Upper lobe of right lung (tissue), 1 donor: ENCODE measurements around the gene STK17A. TPM values are rescaled to one million over a fixed set of nuclear protein-coding genes. Genes with fewer than 3 reads are reported as not detected.
A peak's percentile ranks its signal among the peaks of the same experiment; 100 is the strongest.
"Not testable (repeated sequence)": the region's sequence is repeated elsewhere in the genome, so short reads cannot be mapped to it uniquely, and the experiment has no call there.

Experiments
- ATAC-seq: fragments of 200-7000 bp; cut with Tn5 transposase; one replicate; pipeline ENCODE4 v1.9.1; 2020; ENCODE audit warnings: mild to moderate bottlenecking, moderate library complexity
- DNase-seq: peaks from one replicate; pipeline ENCODE4 v3.0.0-alpha.2; 2020
- H3K27ac ChIP-seq: fragments of 200-600 bp; one replicate; pipeline ENCODE4 v1.8.0; 2022
- H3K27me3 ChIP-seq: fragments of 200-600 bp; one replicate; pipeline ENCODE4 v1.8.0; 2022; ENCODE audit warnings: mild to moderate bottlenecking
- H3K36me3 ChIP-seq: fragments of 200-600 bp; one replicate; pipeline ENCODE4 v1.8.0; 2022
- H3K4me1 ChIP-seq: fragments of 200-600 bp; one replicate; pipeline ENCODE4 v1.8.0; 2022
- H3K4me3 ChIP-seq: fragments of 200-600 bp; one replicate; pipeline ENCODE4 v1.8.0; 2022; ENCODE audit warnings: mild to moderate bottlenecking
- H3K9me3 ChIP-seq: fragments of 200-600 bp; one replicate; pipeline ENCODE4 v1.8.0; 2022
- intact Hi-C: fragments of 100-400 bp; cut with DNase I; formaldehyde crosslinking; loops from one replicate; pipeline ENCODE4 v1.11.0; 2022
- total RNA-seq: library from RNA; stranded (reverse); fragmentation: NEBNext Ultra II Directional; extraction: Animal tissue kit (Norgen Biotek cat#: 25700); gene quantifications from one replicate; pipeline ENCODE4 v1.2.1, GENCODE V29; 2021
- TF ChIP-seq, protein P1 (sequence below): fragments of 200-600 bp; IDR thresholded peaks from one replicate; pipeline ENCODE4 v1.8.0; 2022; ENCODE audit warnings: antibody characterized with exemption
- donor health status: DM: no; HTN: yes; CAD: no; lungs with severe emphysema.

Gene STK17A
- total RNA-seq, 1 donor from 2014 or later, result 35.4 TPM

DNA sequence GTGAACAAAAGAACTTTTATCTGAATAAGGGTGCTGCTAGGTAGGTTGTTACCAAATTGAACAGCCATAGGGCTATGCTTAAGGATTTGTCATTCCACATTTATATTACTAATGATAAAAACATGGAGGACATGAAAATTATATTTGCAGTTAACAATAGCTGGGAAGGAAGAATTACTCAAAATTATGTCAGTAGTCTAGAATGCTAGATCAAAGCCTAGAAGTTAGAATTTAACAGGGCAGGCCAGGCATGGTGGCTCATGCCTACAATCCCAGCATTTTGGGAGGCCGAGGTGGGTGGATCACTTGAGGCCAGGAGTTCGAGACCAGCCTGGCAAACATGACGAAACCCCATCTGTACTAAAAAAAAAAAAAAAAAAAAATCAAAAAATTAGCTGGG lies 9.4 kb downstream of the STK17A start:
- Histone ChIP-seq H3K27ac (no peak overlapping the region), H3K36me3 (peaks cover 11% of the 10 kb centered on the region), H3K27me3 (no peaks in the 10 kb centered on the region), H3K4me3 (peak overlapping the region; percentile 16), H3K9me3 (no peaks in the 10 kb centered on the region), H3K4me1 (peaks cover 14% of the 10 kb centered on the region)
- DNase-seq (no peak), ATAC-seq (no peak)
- TF ChIP-seq, protein P1, sequence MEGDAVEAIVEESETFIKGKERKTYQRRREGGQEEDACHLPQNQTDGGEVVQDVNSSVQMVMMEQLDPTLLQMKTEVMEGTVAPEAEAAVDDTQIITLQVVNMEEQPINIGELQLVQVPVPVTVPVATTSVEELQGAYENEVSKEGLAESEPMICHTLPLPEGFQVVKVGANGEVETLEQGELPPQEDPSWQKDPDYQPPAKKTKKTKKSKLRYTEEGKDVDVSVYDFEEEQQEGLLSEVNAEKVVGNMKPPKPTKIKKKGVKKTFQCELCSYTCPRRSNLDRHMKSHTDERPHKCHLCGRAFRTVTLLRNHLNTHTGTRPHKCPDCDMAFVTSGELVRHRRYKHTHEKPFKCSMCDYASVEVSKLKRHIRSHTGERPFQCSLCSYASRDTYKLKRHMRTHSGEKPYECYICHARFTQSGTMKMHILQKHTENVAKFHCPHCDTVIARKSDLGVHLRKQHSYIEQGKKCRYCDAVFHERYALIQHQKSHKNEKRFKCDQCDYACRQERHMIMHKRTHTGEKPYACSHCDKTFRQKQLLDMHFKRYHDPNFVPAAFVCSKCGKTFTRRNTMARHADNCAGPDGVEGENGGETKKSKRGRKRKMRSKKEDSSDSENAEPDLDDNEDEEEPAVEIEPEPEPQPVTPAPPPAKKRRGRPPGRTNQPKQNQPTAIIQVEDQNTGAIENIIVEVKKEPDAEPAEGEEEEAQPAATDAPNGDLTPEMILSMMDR, result no peak
- intact Hi-C loops, result no loop called here

DNA sequence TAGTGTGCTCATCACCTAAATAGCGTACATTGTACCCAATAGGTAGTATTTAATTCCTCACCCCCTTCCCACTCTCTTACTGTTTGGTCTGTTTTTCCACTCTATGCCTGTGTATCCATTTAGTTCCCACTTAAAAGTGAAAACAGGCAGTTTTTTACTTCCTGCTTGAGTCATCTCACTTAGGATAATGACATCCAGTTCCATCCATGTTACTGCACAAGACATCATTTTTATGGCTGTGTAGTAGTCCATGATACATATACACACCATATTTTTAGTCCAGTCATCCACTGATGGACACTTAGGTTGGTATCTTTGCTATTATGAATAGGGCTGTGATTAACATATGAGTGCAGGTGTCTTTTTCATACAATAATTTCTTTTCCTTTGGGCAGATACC lies 10.1 kb downstream of the STK17A start:
- no peak overlapping the region for H3K27ac ChIP-seq
- DNase-seq, result no peak
- intact Hi-C loops, result no loop called here
- no peaks in the 10 kb centered on the region for H3K27me3 ChIP-seq
- H3K36me3 ChIP-seq, result peaks cover 18% of the 10 kb centered on the region
- TF ChIP-seq, protein P1, result no peak
- no peaks in the 10 kb centered on the region for H3K9me3 ChIP-seq
- peak overlapping the region; percentile 16 for H3K4me3 ChIP-seq
- H3K4me1 ChIP-seq, result peaks cover 14% of the 10 kb centered on the region
- no peak for ATAC-seq

DNA sequence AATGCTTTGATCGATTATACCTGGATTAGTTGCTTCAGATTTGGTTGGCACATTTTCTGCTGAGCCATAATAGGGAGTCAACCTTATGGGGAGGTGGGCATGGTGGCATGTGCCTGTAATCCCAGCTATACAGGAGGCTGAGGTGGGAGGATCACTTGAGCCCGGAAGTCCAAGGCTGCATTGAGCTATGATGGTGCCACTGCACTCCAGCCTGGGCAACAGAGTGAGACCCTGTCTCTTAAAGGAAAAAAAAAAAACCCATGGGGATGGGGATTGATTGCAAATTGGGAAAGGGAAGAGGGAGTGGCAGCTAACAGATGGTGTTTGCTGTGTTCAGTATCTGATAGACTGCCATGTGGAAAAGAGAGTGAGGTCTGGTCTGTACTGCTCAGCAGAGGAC lies 11.1 kb downstream of the STK17A start:
- DNase-seq (no peak), ATAC-seq (no peak)
- H3K36me3 ChIP-seq, result peaks cover 28% of the 10 kb centered on the region
- no peak overlapping the region for H3K4me3 ChIP-seq
- no peaks in the 10 kb centered on the region for H3K27me3 ChIP-seq
- TF ChIP-seq, protein P1, result no peak
- intact Hi-C loops, result no loop called here
- no peaks in the 10 kb centered on the region for H3K9me3 ChIP-seq
- H3K4me1 ChIP-seq, result peaks cover 14% of the 10 kb centered on the region
- H3K27ac ChIP-seq, result no peak overlapping the region

DNA sequence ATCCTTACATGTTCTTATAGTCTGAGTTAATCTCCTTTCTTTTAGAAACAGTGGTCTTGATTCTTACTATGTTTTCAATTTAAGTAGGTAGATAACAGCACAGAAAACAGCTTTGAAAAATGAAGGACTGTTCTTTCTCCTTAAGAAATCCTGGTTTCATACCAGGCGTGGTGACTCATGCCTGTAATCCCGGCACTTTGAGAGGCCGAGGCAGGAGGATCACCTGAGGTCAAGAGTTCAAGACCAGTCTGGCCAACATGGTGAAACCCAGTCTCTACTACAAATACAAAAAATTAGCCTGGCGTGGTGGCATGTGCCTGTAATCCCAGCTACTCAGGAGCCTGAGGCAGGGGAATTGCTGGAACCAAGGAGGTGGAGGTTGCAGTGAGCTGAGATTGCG lies 13.5 kb downstream of the STK17A start:
- DNase-seq, ATAC-seq: not testable (repeated sequence)

DNA sequence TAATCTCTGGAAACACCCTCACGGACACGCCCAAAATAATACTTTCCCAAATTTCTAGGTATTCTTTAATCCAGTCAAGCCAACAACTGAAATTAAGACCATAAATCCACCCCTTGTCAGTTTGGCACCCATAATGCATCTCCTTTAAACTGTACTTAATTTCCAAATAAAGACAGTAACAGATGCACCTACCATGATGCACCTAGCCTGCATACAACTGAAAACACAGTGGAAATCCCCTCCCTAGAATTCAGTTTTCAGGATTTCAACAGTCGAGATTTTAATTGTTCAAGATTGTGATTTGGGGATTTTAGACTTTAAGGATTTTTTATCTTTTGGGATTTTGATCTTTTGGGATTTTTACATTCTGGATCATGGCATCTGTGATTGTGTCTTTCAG lies 17.1 kb downstream of the STK17A start:
- DNase-seq (no peak), ATAC-seq (no peak)
- Histone ChIP-seq H3K4me1 (peaks cover 4% of the 10 kb centered on the region), H3K9me3 (no peaks in the 10 kb centered on the region), H3K27me3 (no peaks in the 10 kb centered on the region), H3K4me3 (no peak overlapping the region), H3K36me3 (peaks cover 40% of the 10 kb centered on the region), H3K27ac (no peak overlapping the region)
- TF ChIP-seq, protein P1, result no peak
- intact Hi-C loops, result no loop called here

More for the DNA sequence above, 13.5 kb downstream of the STK17A start:
- intact Hi-C loops, H3K27me3 ChIP-seq, H3K4me3 ChIP-seq, H3K27ac ChIP-seq, H3K9me3 ChIP-seq: not testable (repeated sequence)
- peaks cover 40% of the 10 kb centered on the region for H3K36me3 ChIP-seq
- peaks cover 14% of the 10 kb centered on the region for H3K4me1 ChIP-seq

DNA sequence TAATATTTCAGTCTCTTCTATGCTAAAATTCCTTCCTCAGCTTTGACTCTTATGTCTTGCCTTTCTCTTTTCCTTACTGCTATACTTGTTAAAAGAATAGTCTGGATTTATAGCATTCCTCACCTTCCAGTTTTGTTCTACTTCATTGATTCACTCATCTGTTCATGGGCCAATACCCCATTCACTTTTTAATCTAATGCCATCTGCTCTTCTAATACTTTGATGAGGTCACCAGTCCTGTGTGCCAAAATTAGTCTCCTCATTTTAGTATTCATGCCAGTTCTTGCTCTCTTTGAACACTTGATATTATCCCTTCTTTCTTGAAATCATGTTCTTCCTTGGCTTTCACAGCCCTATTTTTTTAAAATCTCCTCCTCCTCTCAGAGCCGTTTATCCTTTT lies 19.3 kb downstream of the STK17A start:
- H3K4me1 ChIP-seq, result no peaks in the 10 kb centered on the region
- H3K27me3 ChIP-seq, result no peaks in the 10 kb centered on the region
- no peaks in the 10 kb centered on the region for H3K9me3 ChIP-seq
- no peak overlapping the region for H3K4me3 ChIP-seq
- no peak for ATAC-seq
- peaks cover 30% of the 10 kb centered on the region for H3K36me3 ChIP-seq
- DNase-seq, result no peak
- H3K27ac ChIP-seq, result no peak overlapping the region
- intact Hi-C loops, result no loop called here
- TF ChIP-seq, protein P1, result no peak
